ENCODE measurements around the gene PI4KA. TPM values are rescaled to one million over a fixed set of nuclear protein-coding genes. Genes with fewer than 3 reads are reported as not detected.
"Not testable (repeated sequence)": the region's sequence is repeated elsewhere in the genome, so short reads cannot be mapped to it uniquely, and the experiment has no call there.

PI4KA gene
- polyA plus RNA-seq, 3 donors from 2014 or later = 31.5 to 80.0 (median 33.7) TPM

DNA sequence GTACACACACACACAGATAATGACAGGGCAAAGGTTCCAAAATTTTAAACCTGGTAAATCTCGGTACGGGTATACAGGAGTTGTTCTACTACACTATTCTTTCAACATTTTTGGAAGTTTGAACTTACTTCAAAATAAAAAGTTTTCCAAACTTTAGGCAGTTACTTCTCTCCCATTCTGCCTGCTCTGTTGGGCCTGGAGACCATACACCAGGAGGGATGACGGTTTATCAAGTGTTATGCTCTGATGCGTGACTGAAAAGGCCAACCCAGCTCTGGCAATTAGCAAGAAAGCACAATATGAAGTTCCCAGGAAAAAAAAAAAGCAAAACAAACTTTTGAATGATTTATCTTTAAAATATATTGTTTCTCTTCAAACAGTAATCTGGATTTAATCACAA is 83.7 kb downstream of the PI4KA start:
- DNase-seq = no peak
- H3K9me3 Mint-ChIP-seq = no peaks in the 10 kb centered on the region
- H3K27me3 Mint-ChIP-seq (ENCODE audit: low read depth in 3 of 3) = peaks cover 0 to 3% (median 0%) of the 10 kb centered on the region in 3 donors
- peaks cover 1 to 3% of the 10 kb centered on the region in 2 donors for H3K4me1 Mint-ChIP-seq
- no peak overlapping the region for H3K27ac Mint-ChIP-seq
- no peak overlapping the region for H3K4me3 Mint-ChIP-seq
- H3K36me3 Mint-ChIP-seq = peaks cover 0 to 16% (median 0%) of the 10 kb centered on the region in 3 donors

DNA sequence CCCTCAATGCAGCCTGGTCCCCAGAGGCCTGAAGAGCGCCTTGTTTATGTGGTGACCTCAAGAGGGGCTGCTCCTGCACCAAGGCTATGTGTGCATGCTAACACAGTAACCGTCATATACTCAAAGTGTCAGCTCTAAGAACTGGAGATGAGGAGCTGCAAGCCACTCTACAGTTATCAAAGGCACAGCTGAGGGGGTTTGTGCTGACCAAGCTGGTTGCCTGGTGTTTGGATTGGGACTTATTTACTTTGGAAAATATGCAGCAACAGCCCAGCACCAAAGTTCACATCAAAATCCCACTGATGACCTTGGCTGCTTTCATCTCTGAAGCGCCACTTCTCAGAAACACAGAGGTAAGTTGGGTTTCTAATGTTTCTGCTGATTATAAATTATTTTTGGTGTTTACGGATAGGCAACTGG is 84.8 kb downstream of the PI4KA start, which contains the start of gene SERPIND1:
Gene SERPIND1 (plus strand): TSS at position 321 of the 420 bp plus-strand sequence. CDS start 5,200 bp downstream, outside the sequence.
- peaks cover 0 to 6% (median 3%) of the 10 kb centered on the region in 3 donors for H3K36me3 Mint-ChIP-seq
- peaks cover 11 to 12% of the 10 kb centered on the region in 2 donors for H3K4me1 Mint-ChIP-seq
- DNase-seq = no peak
- H3K9me3 Mint-ChIP-seq = no peaks in the 10 kb centered on the region
- H3K4me3 Mint-ChIP-seq = no peak within 1 kb of the TSS
- no peak within 1 kb of the TSS for H3K27ac Mint-ChIP-seq
- H3K27me3 Mint-ChIP-seq (ENCODE audit: low read depth in 3 of 3) = peaks cover 0 to 3% (median 0%) of the 10 kb centered on the region in 3 donors

- DNase-seq = no peak
- Mint-ChIP-seq H3K36me3 (peaks cover 3 to 5% (median 3%) of the 10 kb centered on the region in 3 donors), H3K27ac (no peak overlapping the region)
These were observed 86.5 kb downstream of the PI4KA start for GRCh38 chr22:20771918-20772625.

GRCh38 chr22:20769496-20769826 is 89.2 kb downstream of the PI4KA start:
- H3K27me3 Mint-ChIP-seq (ENCODE audit: low read depth in 3 of 3); DNase-seq; H3K9me3 Mint-ChIP-seq: not testable (repeated sequence)
- Mint-ChIP-seq H3K27ac (peak overlapping the region in 4 of 6 donors; percentile 70 to 90 (median 80)), H3K4me3 (peak overlapping the region in 1 of 5 donors; percentile 48), H3K4me1 (peaks cover 22 to 28% of the 10 kb centered on the region in 2 donors), H3K36me3 (peaks cover 8 to 16% (median 10%) of the 10 kb centered on the region in 3 donors)

More at GRCh38 chr22:20771918-20772625, 86.5 kb downstream of the PI4KA start:
- H3K4me1 Mint-ChIP-seq = peaks cover 18 to 21% of the 10 kb centered on the region in 2 donors
- H3K27me3 Mint-ChIP-seq (ENCODE audit: low read depth in 3 of 3) = peaks cover 0 to 3% (median 0%) of the 10 kb centered on the region in 3 donors
- no peak overlapping the region for H3K4me3 Mint-ChIP-seq
- H3K9me3 Mint-ChIP-seq = no peaks in the 10 kb centered on the region

GRCh38 chr22:20766530-20766929 is 92.1 kb downstream of the PI4KA start:
- Mint-ChIP-seq H3K27ac (no peak overlapping the region), H3K4me3 (no peak overlapping the region), H3K27me3 (ENCODE audit: low read depth in 3 of 3) (peaks cover 0 to 3% (median 0%) of the 10 kb centered on the region in 3 donors), H3K36me3 (peaks cover 18 to 34% (median 20%) of the 10 kb centered on the region in 3 donors), H3K9me3 (no peaks in the 10 kb centered on the region), H3K4me1 (peaks cover 19 to 28% of the 10 kb centered on the region in 2 donors)
- DNase-seq = no peak

- DNase-seq = no peak
- peak overlapping the region in 1 of 6 donors; percentile 47 for H3K27ac Mint-ChIP-seq
- no peaks in the 10 kb centered on the region for H3K9me3 Mint-ChIP-seq
- peaks cover 19 to 40% (median 26%) of the 10 kb centered on the region in 3 donors for H3K36me3 Mint-ChIP-seq
- H3K4me3 Mint-ChIP-seq = no peak overlapping the region
- H3K27me3 Mint-ChIP-seq (ENCODE audit: low read depth in 3 of 3) = peaks cover 0 to 3% (median 0%) of the 10 kb centered on the region in 3 donors
- peaks cover 19 to 28% of the 10 kb centered on the region in 2 donors for H3K4me1 Mint-ChIP-seq
These were observed 92.7 kb downstream of the PI4KA start for GRCh38 chr22:20765938-20766337.

DNA sequence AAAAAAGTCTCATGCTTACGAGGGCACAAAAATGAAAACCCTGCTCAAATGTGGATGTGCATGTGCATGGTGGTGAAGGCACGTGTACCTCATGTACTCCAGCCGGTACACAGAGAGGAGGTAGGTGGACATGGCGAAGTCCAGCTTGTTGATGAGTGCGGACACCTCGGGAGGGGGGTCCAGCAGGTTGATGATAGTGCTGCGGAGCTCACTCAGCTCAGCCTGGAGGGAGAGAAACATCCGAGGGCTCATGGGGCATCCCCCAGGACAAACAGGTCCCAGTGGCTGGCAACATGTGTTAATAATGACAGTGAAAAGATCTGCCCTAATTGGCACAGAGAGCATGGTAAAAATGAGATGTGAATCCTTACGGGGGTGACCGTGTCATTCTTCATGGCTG is 93.9 kb downstream of the PI4KA start:
- peaks cover 25 to 49% (median 29%) of the 10 kb centered on the region in 3 donors for H3K36me3 Mint-ChIP-seq
- peaks cover 0 to 3% (median 0%) of the 10 kb centered on the region in 3 donors for H3K27me3 Mint-ChIP-seq (ENCODE audit: low read depth in 3 of 3)
- H3K9me3 Mint-ChIP-seq = no peaks in the 10 kb centered on the region
- H3K4me1 Mint-ChIP-seq = peaks cover 17 to 25% of the 10 kb centered on the region in 2 donors
- no peak for DNase-seq
- H3K4me3 Mint-ChIP-seq = no peak overlapping the region
- H3K27ac Mint-ChIP-seq = peak overlapping the region in 1 of 6 donors; percentile 34

DNA sequence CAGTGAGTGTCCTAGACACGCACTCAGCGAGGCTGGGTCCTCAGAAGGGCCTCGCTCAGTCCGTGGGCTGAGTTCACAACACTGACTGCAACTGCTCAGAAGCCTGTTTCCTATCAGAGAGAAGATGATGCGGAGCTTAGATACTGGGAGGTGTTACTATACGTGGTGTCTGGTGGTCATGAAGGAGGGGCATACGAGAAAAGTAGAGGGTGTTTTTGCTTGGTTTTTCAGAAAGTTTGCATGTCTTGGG is 94.2 kb downstream of the PI4KA start:
- Mint-ChIP-seq H3K27ac (peak overlapping the region in 1 of 6 donors; percentile 34), H3K36me3 (peaks cover 25 to 50% (median 29%) of the 10 kb centered on the region in 3 donors), H3K9me3 (no peaks in the 10 kb centered on the region), H3K4me3 (peak overlapping the region in 1 of 5 donors; percentile 31), H3K27me3 (ENCODE audit: low read depth in 3 of 3) (peaks cover 0 to 3% (median 0%) of the 10 kb centered on the region in 3 donors), H3K4me1 (peaks cover 16 to 22% of the 10 kb centered on the region in 2 donors)
- no peak for DNase-seq

DNA sequence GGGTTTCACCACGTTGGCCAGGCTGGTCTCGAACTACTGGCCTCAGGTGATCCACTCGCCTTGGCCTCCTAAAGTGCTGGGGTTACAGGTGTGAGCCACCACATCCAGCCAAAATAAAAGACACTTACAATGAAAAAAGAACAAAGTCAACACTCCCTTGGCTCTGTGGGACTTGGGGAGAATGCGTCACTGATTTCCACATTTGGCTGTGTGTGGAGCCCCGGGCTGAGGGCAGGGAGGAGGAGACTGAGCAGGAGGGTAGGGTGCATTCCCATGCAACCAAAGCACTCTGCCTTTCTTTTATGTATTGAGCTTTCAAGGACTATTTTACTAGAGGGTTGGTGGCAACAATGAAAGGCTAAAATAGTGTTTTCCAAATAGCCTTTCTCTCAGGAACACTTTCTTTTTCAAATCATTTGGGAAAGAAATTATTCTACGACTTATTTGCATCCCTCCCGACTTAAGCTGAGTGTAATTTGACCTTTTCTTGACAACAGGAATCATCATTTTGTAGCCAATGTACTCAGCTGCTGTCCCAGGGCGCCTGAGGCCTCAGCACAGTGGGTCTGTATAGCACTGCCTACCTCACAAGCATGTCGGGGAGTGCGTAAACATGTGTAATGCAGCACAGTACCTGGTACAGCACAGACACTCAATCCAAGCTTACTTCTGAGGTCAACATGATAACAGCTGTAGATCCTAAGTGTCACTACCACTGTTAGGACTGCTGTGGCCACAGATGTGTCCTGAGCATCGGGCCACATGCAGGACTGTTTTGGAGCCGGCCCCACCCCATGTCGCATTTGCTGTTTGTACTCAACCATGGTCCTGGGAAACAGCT is 94.8 kb downstream of the PI4KA start:
- peaks cover 25 to 50% (median 27%) of the 10 kb centered on the region in 3 donors for H3K36me3 Mint-ChIP-seq
- H3K27me3 Mint-ChIP-seq (ENCODE audit: low read depth in 3 of 3) = peaks cover 0 to 3% (median 0%) of the 10 kb centered on the region in 3 donors
- no peak overlapping the region for H3K4me3 Mint-ChIP-seq
- no peak overlapping the region for H3K27ac Mint-ChIP-seq
- H3K9me3 Mint-ChIP-seq = no peaks in the 10 kb centered on the region
- peaks cover 11 to 17% of the 10 kb centered on the region in 2 donors for H3K4me1 Mint-ChIP-seq
- DNase-seq = no peak

DNA sequence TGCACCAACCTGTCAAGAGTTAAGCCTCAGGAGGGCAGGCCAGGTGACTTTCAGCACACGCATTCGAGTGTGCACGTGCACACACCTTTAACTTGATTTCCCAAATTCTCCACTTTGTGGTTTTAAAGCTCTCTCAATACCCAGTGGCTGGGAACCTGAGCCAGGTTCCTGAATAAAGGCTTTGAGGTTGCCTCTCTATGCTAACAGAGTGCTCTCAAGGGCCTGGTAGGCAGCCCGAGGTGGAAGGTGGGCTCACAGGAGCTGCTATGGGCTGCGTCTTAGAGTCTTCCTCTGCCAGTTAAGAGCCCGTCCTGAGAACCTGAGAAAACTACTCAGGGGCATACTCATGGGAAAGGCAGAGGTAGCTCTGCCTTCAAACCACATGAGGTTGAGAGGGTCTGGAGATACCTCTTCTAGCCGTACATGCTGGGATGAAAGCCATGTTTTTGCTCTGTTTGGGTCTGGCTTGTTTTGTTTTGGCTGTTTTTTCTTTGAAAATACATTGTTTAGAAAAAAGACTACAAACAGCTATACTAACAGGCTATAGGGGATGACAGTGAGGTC is 96.3 kb downstream of the PI4KA start:
- Mint-ChIP-seq H3K27ac (no peak overlapping the region), H3K27me3 (ENCODE audit: low read depth in 3 of 3) (peaks cover 0 to 9% (median 0%) of the 10 kb centered on the region in 3 donors), H3K36me3 (peaks cover 24 to 59% (median 29%) of the 10 kb centered on the region in 3 donors), H3K4me3 (no peak overlapping the region), H3K9me3 (no peaks in the 10 kb centered on the region), H3K4me1 (peaks cover 4 to 7% of the 10 kb centered on the region in 2 donors)
- DNase-seq = no peak

GRCh38 chr22:20761536-20761935 is 97.1 kb downstream of the PI4KA start:
- Mint-ChIP-seq H3K27ac (peak overlapping the region in 1 of 6 donors; percentile 34), H3K36me3 (peaks cover 24 to 64% (median 34%) of the 10 kb centered on the region in 3 donors), H3K27me3 (ENCODE audit: low read depth in 3 of 3) (peaks cover 0 to 9% (median 0%) of the 10 kb centered on the region in 3 donors), H3K9me3 (no peaks in the 10 kb centered on the region), H3K4me3 (no peak overlapping the region), H3K4me1 (peaks cover 4 to 7% of the 10 kb centered on the region in 2 donors)
- DNase-seq = no peak

DNA sequence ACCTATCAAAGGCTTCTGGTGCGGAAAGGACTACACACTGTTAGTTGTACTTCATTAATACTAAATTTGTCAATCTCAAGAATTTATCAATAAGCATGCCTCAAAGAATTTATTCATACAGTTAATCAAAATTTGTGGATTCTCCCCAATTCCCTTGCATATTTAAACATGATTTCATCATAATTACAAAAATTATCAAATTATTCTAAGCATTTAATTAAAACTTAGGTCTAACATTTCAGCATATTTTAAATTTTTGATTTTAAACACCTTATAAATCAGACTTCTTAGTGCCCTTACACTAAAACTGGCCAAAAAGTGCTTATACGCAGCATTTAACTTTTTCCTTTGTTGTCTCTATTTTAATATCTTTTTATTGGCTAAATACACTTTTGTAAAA is 98.5 kb downstream of the PI4KA start:
- Mint-ChIP-seq H3K36me3 (peaks cover 24 to 57% (median 34%) of the 10 kb centered on the region in 3 donors), H3K9me3 (no peaks in the 10 kb centered on the region), H3K4me3 (no peak overlapping the region), H3K27me3 (ENCODE audit: low read depth in 3 of 3) (peaks cover 0 to 6% (median 3%) of the 10 kb centered on the region in 3 donors), H3K4me1 (no peaks in the 10 kb centered on the region), H3K27ac (no peak overlapping the region)
- no peak for DNase-seq

DNA sequence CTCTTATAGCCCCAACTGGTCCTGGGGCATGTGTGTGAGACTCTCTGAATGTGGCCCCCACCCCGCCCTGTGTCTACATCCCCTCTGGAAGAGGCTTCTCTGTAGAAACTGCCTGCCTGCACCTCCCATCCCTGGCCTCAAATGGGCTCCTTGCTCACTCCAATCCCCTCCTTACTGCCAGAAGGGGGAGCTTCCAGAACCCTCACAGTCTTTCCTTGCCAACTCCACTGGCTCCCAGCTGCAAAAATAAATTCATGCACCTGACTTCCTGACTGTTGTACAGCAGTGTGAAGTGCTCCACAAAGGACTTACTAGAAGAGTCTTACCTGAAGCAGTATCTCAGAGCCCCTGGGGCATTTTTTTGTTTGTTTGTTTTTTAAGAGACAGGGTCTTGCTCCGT is 99.9 kb downstream of the PI4KA start:
- Mint-ChIP-seq H3K36me3 (peaks cover 23 to 48% (median 23%) of the 10 kb centered on the region in 3 donors), H3K27me3 (ENCODE audit: low read depth in 3 of 3) (peaks cover 0 to 8% (median 3%) of the 10 kb centered on the region in 3 donors), H3K9me3 (no peaks in the 10 kb centered on the region), H3K4me1 (no peaks in the 10 kb centered on the region), H3K4me3 (no peak overlapping the region), H3K27ac (no peak overlapping the region)
- no peak for DNase-seq

Data from immature natural killer cell (primary cell).